PC-3 (cell line): ENCODE data around the gene ARHGDIB. TPM values are rescaled to one million over a fixed set of nuclear protein-coding genes. Genes with fewer than 3 reads are reported as not detected.

Experiments
- ATAC-seq: fragments of 200-7000 bp; cut with Tn5 transposase; 2 replicates; pipeline ENCODE4 v1.9.1; 2020; ENCODE audit warnings: mild to moderate bottlenecking, moderate library complexity
- BruUV-seq: library from RNA; stranded (reverse); fragments of 400-500 nt; replicated peaks from 2 replicates; lab custom pipeline; 2021; lab: Mats Ljungman, UMichigan
- CTCF ChIA-PET: fragments of 300-600 bp; sonication (Branson Sonifier 250); formaldehyde crosslinking; loops from one replicate; lab custom pipeline; 2022; ENCODE audit warnings: antibody characterized with exemption; lab: Charles Lee
- POLR2A ChIA-PET: fragments of 300-600 bp; sonication (Branson Sonifier 250); formaldehyde crosslinking; loops from one replicate; lab custom pipeline; 2022; ENCODE audit warnings: antibody characterized with exemption; ENCODE audit not compliant: unreplicated experiment; lab: Charles Lee
- DNase-seq: peaks from one replicate; pipeline ENCODE4 v3.0.0-alpha.2; 2015
- H2AFZ ChIP-seq: fragments of 300-600 bp; sonication (generic); 2 replicates; pipeline ENCODE4 v1.6.0; 2016; ENCODE audit warnings: antibody characterized with exemption, low read length
- H3F3A ChIP-seq: fragments of 300-600 bp; sonication (generic); one replicate; pipeline ENCODE4 v1.6.0; 2017; ENCODE audit warnings: antibody characterized with exemption, low read length, control low read depth, mild to moderate bottlenecking; ENCODE audit not compliant: unreplicated experiment
- H3K27ac ChIP-seq: fragments of 300-600 bp; sonication (generic); 2 replicates; pipeline ENCODE4 v1.5.1; 2016; ENCODE audit warnings: mild to moderate bottlenecking, low read length
- H3K27me3 ChIP-seq: fragments of 300-600 bp; sonication (generic); 2 replicates; pipeline ENCODE4 v1.6.1; 2016; ENCODE audit warnings: low read length, mixed read lengths
- H3K36me3 ChIP-seq: fragments of 300-600 bp; sonication (generic); 2 replicates; pipeline ENCODE4 v1.6.1; 2016; ENCODE audit warnings: low read depth, mixed run types, low read length, mixed read lengths
- H3K4me1 ChIP-seq: fragments of 300-600 bp; sonication (generic); 2 replicates; pipeline ENCODE4 v1.5.1; 2016; ENCODE audit warnings: low read length; ENCODE audit not compliant: insufficient read depth
- H3K4me2 ChIP-seq: fragments of 300-600 bp; sonication (generic); 2 replicates; pipeline ENCODE4 v1.6.0; 2016; ENCODE audit warnings: low read length
- H3K4me3 ChIP-seq: fragments of 300-600 bp; sonication (generic); 2 replicates; pipeline ENCODE4 v1.5.1; 2016; ENCODE audit warnings: mild to moderate bottlenecking, low read length, mixed read lengths
- H3K79me2 ChIP-seq: fragments of 300-600 bp; sonication (generic); 2 replicates; pipeline ENCODE4 v1.6.1; 2017; ENCODE audit warnings: low read length, mixed read lengths
- H3K9ac ChIP-seq: fragments of 300-600 bp; sonication (generic); 2 replicates; pipeline ENCODE4 v1.6.0; 2016; ENCODE audit warnings: mild to moderate bottlenecking, low read length
- H3K9me2 ChIP-seq: fragments of 300-600 bp; sonication (generic); replicated peaks from 2 replicates; pipeline ENCODE4 v1.6.1; 2016; ENCODE audit warnings: mixed run types, low read length, mixed read lengths
- H3K9me3 ChIP-seq: fragments of 300-600 bp; sonication (generic); 2 replicates; pipeline ENCODE4 v1.6.1; 2016; ENCODE audit warnings: low read length, mixed read lengths
- H4K20me1 ChIP-seq: fragments of 300-600 bp; sonication (generic); 2 replicates; pipeline ENCODE4 v1.6.1; 2016; ENCODE audit warnings: low read length, mixed read lengths
- CTCF ChIP-seq: fragments of 300-600 bp; sonication (generic); conservative IDR thresholded peaks from 2 replicates; pipeline ENCODE4 v1.5.1; 2017; ENCODE audit warnings: antibody characterized with exemption, low read depth, mild to moderate bottlenecking, low read length
- EZH2 ChIP-seq: fragments of 300-600 bp; sonication (generic); IDR thresholded peaks from one replicate; pipeline ENCODE4 v1.6.1; 2017; ENCODE audit warnings: antibody characterized with exemption, mild to moderate bottlenecking, low read length; ENCODE audit not compliant: unreplicated experiment
- EZH2phosphoT487 ChIP-seq: fragments of 300-600 bp; sonication (generic); IDR thresholded peaks from 2 replicates; pipeline ENCODE4 v1.6.1; 2018; ENCODE audit warnings: mild to moderate bottlenecking, antibody characterized with exemption, low read length, borderline replicate concordance
- intact Hi-C: fragments of 100-400 bp; cut with micrococcal nuclease; formaldehyde crosslinking; loops from 2 replicates; pipeline ENCODE4 v1.9.0; 2023
- total RNA-seq: library from RNA; depleted of rRNA; stranded (reverse); fragments of >200 nt; gene quantifications from 2 replicates; pipeline ENCODE4 v1.2.3, GENCODE V29; 2014

Gene ARHGDIB
- total RNA-seq, 1 experiment from 2014 or later, result 10.4 TPM

DNA sequence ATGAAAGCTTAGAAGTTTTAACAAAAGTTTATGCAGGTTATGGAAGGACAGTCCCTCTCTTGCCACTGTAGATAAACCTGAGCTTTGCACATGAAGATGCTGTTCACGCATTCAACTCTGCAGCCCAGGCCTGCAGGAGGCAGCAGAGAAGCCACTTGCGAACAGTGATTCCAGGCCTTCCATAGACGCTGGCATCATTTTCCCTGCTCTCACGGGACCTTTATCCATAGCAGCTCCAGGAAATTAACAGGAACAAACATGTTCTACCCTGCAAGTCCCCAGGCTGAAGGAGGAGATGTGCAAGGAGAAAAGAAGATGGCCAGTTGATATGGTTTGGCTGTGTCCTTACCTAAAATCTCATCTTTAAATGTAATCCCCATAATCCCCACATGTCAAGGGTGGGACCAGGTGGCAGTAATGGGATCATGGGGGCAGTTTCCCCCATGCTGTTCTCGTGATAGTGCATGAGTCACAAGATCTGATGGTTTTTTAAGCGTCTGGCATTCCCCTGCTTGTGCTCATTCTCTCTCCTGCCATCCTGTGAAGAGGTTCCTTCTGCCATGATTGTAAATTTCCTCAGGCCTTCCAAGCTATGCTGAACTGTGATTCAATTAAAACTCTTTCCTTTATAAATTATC is 25.1 kb downstream of the ARHGDIB start:
- no peak for TF ChIP-seq EZH2
- no peak for TF ChIP-seq EZH2phosphoT487
- no peak; the same call in 1 of the 2 replicates for TF ChIP-seq CTCF
- Histone ChIP-seq H3F3A (no peaks in the 10 kb centered on the region), H3K27me3 (no peaks in the 10 kb centered on the region), H2AFZ (no peak overlapping the region), H3K4me3 (no peak overlapping the region), H3K9ac (no peak overlapping the region), H3K4me2 (no peak overlapping the region), H3K4me1 (peaks cover 44% of the 10 kb centered on the region), H3K36me3 (no peaks in the 10 kb centered on the region), H3K9me3 (no peaks in the 10 kb centered on the region), H3K79me2 (no peaks in the 10 kb centered on the region), H3K27ac (no peak overlapping the region), H3K9me2 (no peaks in the 10 kb centered on the region), H4K20me1 (no peaks in the 10 kb centered on the region)
- intact Hi-C loops, result no loop called here
- DNase-seq, result no peak
- ChIA-PET CTCF (no interaction called here), POLR2A (no interaction called here)
- ATAC-seq, result no peak
- BruUV-seq, result no TSS peak

DNA sequence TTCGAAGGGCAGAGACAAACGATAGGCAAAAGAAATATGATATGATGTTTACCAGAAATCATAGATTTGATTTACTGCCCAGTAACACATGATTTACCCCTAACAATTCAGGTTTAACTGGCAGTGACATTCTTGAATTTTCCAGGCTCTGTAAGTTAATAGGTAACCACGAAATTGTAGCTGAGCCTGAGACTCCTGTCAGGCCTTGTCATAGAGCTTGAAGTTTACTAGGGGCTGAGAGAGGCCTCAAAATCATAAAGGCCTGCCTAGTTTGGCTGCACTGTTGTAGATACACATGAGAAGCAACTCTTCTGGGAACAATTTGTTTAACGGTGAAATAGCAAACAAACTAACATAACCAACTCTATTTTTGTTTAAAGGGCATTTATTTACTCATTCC is 26.4 kb downstream of the ARHGDIB start:
- intact Hi-C loops, result no loop called here
- peak; percentile 39 for DNase-seq
- Histone ChIP-seq H3K4me3 (no peak overlapping the region), H3K4me1 (peaks cover 56% of the 10 kb centered on the region), H3K79me2 (no peaks in the 10 kb centered on the region), H3K4me2 (peak overlapping the region; percentile 40), H3K9ac (no peak overlapping the region), H3K36me3 (no peaks in the 10 kb centered on the region), H3K27me3 (no peaks in the 10 kb centered on the region), H4K20me1 (no peaks in the 10 kb centered on the region), H2AFZ (no peak overlapping the region), H3F3A (no peaks in the 10 kb centered on the region), H3K9me3 (no peaks in the 10 kb centered on the region), H3K27ac (peak overlapping the region; percentile 44), H3K9me2 (no peaks in the 10 kb centered on the region)
- ATAC-seq, result no peak
- CTCF ChIA-PET, result no interaction called here
- POLR2A ChIA-PET, result no interaction called here
- TF ChIP-seq EZH2phosphoT487, result no peak
- TF ChIP-seq CTCF, result no peak
- no peak for TF ChIP-seq EZH2
- BruUV-seq, result no TSS peak

GRCh38 chr12:14934511-14934910 is 26.9 kb downstream of the ARHGDIB start:
- Histone ChIP-seq H3K27me3 (no peaks in the 10 kb centered on the region), H3K9ac (no peak overlapping the region), H3K36me3 (no peaks in the 10 kb centered on the region), H3F3A (no peaks in the 10 kb centered on the region), H3K9me2 (no peaks in the 10 kb centered on the region), H3K4me1 (peaks cover 58% of the 10 kb centered on the region), H3K27ac (peak overlapping the region; percentile 44), H3K4me3 (no peak overlapping the region), H3K4me2 (peak overlapping the region; percentile 40), H3K79me2 (no peaks in the 10 kb centered on the region), H4K20me1 (no peaks in the 10 kb centered on the region), H3K9me3 (no peaks in the 10 kb centered on the region), H2AFZ (no peak overlapping the region)
- intact Hi-C loops, result no loop called here
- ATAC-seq, result no peak
- TF ChIP-seq EZH2phosphoT487, result no peak
- no peak for TF ChIP-seq EZH2
- TF ChIP-seq CTCF, result no peak
- CTCF ChIA-PET, result no interaction called here
- no TSS peak for BruUV-seq
- POLR2A ChIA-PET, result no interaction called here
- DNase-seq, result peak; percentile 63
